Psoas muscle (tissue), 8 donors: ENCODE measurements around the gene WWOX. TPM values are rescaled to one million over a fixed set of nuclear protein-coding genes. Genes with fewer than 3 reads are reported as not detected.

ENCODE experiments used
- ATAC-seq, 4 donors: fragments of 200-7000 bp; cut with Tn5 transposase; one replicate each; pipeline ENCODE4 v1.9.1; 2020; ENCODE audit warnings: moderate library complexity in 3 of 4, mild to moderate bottlenecking in 2 of 4
- DNase-seq, 2 donors: peaks; one replicate each; pipeline ENCODE4 v3.0.0-alpha.2; 2020
- H3K27ac ChIP-seq: fragments of 200-600 bp; one replicate; pipeline ENCODE4 v1.8.0; 2022
- H3K27me3 ChIP-seq, 3 donors: fragments of 200-600 bp in 1 of 3; one replicate each; pipeline versions ENCODE4 v1.6.1 to v1.8.0; 2013 to 2022; ENCODE audit warnings: low read length in 2 of 3, mild to moderate bottlenecking in 2 of 3, moderate library complexity in 1 of 3; ENCODE audit not compliant: insufficient read depth in 3 of 3
- H3K36me3 ChIP-seq, 2 donors: fragments of 200-600 bp in 1 of 2; one replicate each; pipeline versions ENCODE4 v1.6.1 to v1.8.0; 2013 to 2022; ENCODE audit warnings: low read depth in 1 of 2, mild to moderate bottlenecking in 1 of 2, moderate library complexity in 1 of 2; ENCODE audit not compliant: insufficient read depth in 1 of 2
- H3K4me1 ChIP-seq: fragments of 200-600 bp; one replicate; pipeline ENCODE4 v1.8.0; 2022
- H3K4me3 ChIP-seq: fragments of 200-600 bp; one replicate; pipeline ENCODE4 v1.8.0; 2022; ENCODE audit warnings: mild to moderate bottlenecking
- H3K9me3 ChIP-seq: fragments of 200-600 bp; one replicate; pipeline ENCODE4 v1.8.0; 2022
- WGBS, 3 donors: extraction: QIAGEN DNeasy Blood & Tissue Kit; methylation state at CpG; one replicate each; pipeline versions ENCODE4 v1.1.6 to v1.1.7; 2013; 5-methylcytosine and 5-hydroxymethylcytosine counted together
- intact Hi-C, 2 donors: fragments of 100-400 bp; cut with DNase I; formaldehyde crosslinking; loops; one replicate each; pipeline versions ENCODE4 v1.11.0 to v1.14.2; 2022
- polyA plus RNA-seq, 3 donors: library from polyadenylated mRNA; stranded (reverse); fragments of 200-250 nt; gene quantifications; one replicate each; pipeline ENCODE4 v1.2.3, GENCODE V29; 2013
- total RNA-seq, 4 donors: library from RNA; stranded (reverse); fragmentation: NEBNext Ultra II Directional in 2 of 4; extraction: Animal tissue kit (Norgen Biotek cat#: 25700) in 2 of 4; gene quantifications; one replicate each; pipeline versions ENCODE4 v1.2.1 to v1.2.4, GENCODE V29; 2021 to 2023
- TF ChIP-seq, protein P1 (sequence below): fragments of 200-600 bp; IDR thresholded peaks from one replicate; pipeline ENCODE4 v1.8.0; 2022; ENCODE audit warnings: antibody characterized with exemption
- donor health status: healthy with polysubstance abuse.
- donor health status: DM: no; HTN: no; CAD: no; lungs with moderate emphysema.
- donor health status: Bipolar disorder and iron deficiency.
- donor health status: healthy.
- donor health status: DM: yes; HTN: yes; CAD: no.
- donor health status: DM: no; HTN: no; CAD: no.
- donor health status: DM: no; HTN: no; CAD: no.
- donor health status: DM: yes; HTN: yes; CAD: no.

The WWOX gene
- total and polyA plus RNA-seq, 7 donors = 3.1 to 6.6 (median 5.0) TPM

GRCh38 chr16:78972986-78973385 lies 873.5 kb downstream of the WWOX start:
- ATAC-seq (no peak), DNase-seq (no peak)
- peak overlapping the region; percentile 45 for H3K4me3 ChIP-seq

DNA sequence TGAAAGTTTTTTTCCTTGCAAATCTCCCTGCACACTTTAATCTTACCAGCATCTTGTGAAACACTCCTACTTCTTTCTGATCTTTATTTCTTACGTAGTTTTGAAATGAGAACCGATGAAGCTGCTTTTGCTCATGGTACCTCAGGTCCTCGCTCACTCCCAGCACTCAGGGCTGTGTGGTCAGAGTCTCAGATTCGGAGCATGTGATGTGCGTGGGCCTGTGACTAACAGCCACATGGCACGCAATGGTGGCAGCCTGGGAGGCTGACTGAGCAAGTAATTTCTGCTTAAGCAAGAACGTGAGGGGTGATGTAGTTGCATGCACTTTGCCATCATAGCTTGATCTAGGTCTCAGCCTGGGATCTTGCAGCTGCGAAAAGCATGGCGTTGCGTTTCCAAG lies 876.8 kb downstream of the WWOX start:
- intact Hi-C loops = loop anchor here in 1 of 2 donors (5.0 kb wide), 1 partner anchor 869 kb away; no protein-coding TSS in a partner anchor
- H3K27ac ChIP-seq = no peak overlapping the region
- H3K9me3 ChIP-seq = no peaks in the 10 kb centered on the region
- no peaks in the 10 kb centered on the region for H3K27me3 ChIP-seq
- 88 to 95% (median 90%) methylated on average over 10 of the region's 10 CpGs for WGBS, 3 donors
- no peak overlapping the region for H3K4me3 ChIP-seq
- no peaks in the 10 kb centered on the region for H3K36me3 ChIP-seq
- no peak for ATAC-seq
- no peak for DNase-seq
- no peaks in the 10 kb centered on the region for H3K4me1 ChIP-seq
- TF ChIP-seq, protein P1, sequence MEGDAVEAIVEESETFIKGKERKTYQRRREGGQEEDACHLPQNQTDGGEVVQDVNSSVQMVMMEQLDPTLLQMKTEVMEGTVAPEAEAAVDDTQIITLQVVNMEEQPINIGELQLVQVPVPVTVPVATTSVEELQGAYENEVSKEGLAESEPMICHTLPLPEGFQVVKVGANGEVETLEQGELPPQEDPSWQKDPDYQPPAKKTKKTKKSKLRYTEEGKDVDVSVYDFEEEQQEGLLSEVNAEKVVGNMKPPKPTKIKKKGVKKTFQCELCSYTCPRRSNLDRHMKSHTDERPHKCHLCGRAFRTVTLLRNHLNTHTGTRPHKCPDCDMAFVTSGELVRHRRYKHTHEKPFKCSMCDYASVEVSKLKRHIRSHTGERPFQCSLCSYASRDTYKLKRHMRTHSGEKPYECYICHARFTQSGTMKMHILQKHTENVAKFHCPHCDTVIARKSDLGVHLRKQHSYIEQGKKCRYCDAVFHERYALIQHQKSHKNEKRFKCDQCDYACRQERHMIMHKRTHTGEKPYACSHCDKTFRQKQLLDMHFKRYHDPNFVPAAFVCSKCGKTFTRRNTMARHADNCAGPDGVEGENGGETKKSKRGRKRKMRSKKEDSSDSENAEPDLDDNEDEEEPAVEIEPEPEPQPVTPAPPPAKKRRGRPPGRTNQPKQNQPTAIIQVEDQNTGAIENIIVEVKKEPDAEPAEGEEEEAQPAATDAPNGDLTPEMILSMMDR = no peak

More at GRCh38 chr16:78972986-78973385, 873.5 kb downstream of the WWOX start:
- TF ChIP-seq, protein P1 = no peak
- H3K27me3 ChIP-seq = no peaks in the 10 kb centered on the region
- H3K9me3 ChIP-seq = no peaks in the 10 kb centered on the region
- H3K4me1 ChIP-seq = no peaks in the 10 kb centered on the region
- H3K27ac ChIP-seq = no peak overlapping the region
- WGBS, 3 donors = 26 to 37% (median 26%) methylated on average over 13 of the region's 13 CpGs
- no peaks in the 10 kb centered on the region for H3K36me3 ChIP-seq
- intact Hi-C loops = no loop called here

GRCh38 chr16:78980825-78981224 lies 881.4 kb downstream of the WWOX start:
- Histone ChIP-seq H3K27ac (no peak overlapping the region), H3K36me3 (no peaks in the 10 kb centered on the region), H3K4me1 (peaks cover 8% of the 10 kb centered on the region), H3K9me3 (no peaks in the 10 kb centered on the region), H3K27me3 (no peaks in the 10 kb centered on the region), H3K4me3 (no peak overlapping the region)
- 90 to 94% (median 92%) methylated on average over 6 of the region's 6 CpGs for WGBS, 3 donors
- intact Hi-C loops = no loop called here
- ATAC-seq (no peak), DNase-seq (no peak)
- TF ChIP-seq, protein P1 = no peak

DNA sequence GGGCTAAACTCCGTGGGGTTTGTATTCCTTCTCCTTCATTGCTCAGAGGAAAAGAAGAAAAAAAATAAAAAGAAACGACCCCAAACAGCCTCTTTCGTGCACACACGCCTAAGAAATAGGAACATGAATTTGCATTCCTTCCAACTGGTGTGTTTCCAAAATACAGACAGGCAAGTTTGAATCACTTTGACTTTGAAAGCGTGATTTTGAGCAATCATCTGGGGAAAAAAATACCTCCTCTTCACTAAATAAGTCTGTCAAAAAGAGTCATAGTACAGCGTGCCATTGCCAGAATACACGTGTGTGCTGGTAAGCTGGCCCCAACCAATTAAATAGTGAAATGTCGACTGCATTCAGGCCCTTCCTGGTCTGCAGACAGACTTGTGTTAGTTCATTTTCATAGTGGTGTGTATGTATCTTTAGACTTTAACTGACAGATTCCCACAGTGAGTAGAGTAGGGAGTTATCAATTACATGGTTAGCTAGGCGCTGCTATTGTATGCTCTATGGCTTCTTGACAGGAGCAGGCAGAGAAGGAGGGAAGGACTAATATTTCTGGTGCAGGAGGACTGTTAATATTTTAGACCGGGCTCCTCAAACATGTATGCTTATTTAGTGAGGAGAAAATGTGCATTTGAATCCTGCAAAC lies 882.8 kb downstream of the WWOX start:
- DNase-seq = no peak
- Histone ChIP-seq H3K4me1 (peaks cover 9% of the 10 kb centered on the region), H3K4me3 (no peak overlapping the region), H3K27me3 (no peaks in the 10 kb centered on the region), H3K36me3 (no peaks in the 10 kb centered on the region), H3K9me3 (no peaks in the 10 kb centered on the region), H3K27ac (no peak overlapping the region)
- TF ChIP-seq, protein P1 = no peak
- no peak for ATAC-seq
- intact Hi-C loops = no loop called here
- WGBS, 3 donors = 47 to 63% (median 51%) methylated on average over 10 of the region's 10 CpGs

DNA sequence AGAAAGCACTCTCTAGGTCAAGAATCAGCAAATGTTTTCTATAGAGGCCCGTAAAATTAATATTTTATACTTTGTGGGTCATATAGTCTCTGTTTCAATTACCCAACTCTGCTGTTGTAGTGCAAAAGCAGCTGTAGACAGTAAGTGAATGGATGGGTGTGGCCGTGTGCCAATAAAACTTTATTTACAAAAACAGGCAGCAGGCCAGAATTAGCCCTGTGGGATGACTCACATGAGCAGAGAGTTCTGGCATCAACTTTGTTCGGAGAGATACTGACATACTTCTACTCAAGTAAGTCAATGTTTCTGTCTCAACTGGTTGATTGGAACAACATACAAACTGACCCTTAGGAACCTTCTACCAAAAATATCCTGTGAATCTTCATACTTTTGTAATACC lies 884.9 kb downstream of the WWOX start:
- no peak overlapping the region for H3K27ac ChIP-seq
- peak in 2 of 4 donors; percentile 36 to 47 for ATAC-seq
- no peaks in the 10 kb centered on the region for H3K36me3 ChIP-seq
- intact Hi-C loops = no loop called here
- TF ChIP-seq, protein P1 = no peak
- H3K4me3 ChIP-seq = peak overlapping the region; percentile 36
- no peaks in the 10 kb centered on the region for H3K27me3 ChIP-seq
- no peak for DNase-seq
- no peaks in the 10 kb centered on the region for H3K9me3 ChIP-seq
- 69 to 85% (median 71%) methylated on average over 3 of the region's 3 CpGs for WGBS, 3 donors
- H3K4me1 ChIP-seq = peaks cover 9% of the 10 kb centered on the region
